Colonic mucosa (tissue), 4 donors: ENCODE measurements around the gene TAOK1. TPM values are rescaled to one million over a fixed set of nuclear protein-coding genes. Genes with fewer than 3 reads are reported as not detected.

ENCODE experiments used
- DNase-seq: peaks from one replicate; pipeline ENCODE4 v3.0.0-alpha.2; 2020
- H3K27ac ChIP-seq: fragments of 200-600 bp; one replicate; pipeline ENCODE4 v1.8.0; 2021
- H3K27me3 ChIP-seq: fragments of 200-600 bp; one replicate; pipeline ENCODE4 v1.8.0; 2021
- H3K36me3 ChIP-seq: fragments of 200-600 bp; one replicate; pipeline ENCODE4 v1.8.0; 2021
- H3K4me1 ChIP-seq: fragments of 200-600 bp; one replicate; pipeline ENCODE4 v1.8.0; 2021; ENCODE audit warnings: mild to moderate bottlenecking
- H3K4me3 ChIP-seq: fragments of 200-600 bp; one replicate; pipeline ENCODE4 v1.8.0; 2021
- H3K9ac ChIP-seq, 2 donors: one replicate each; pipeline ENCODE4 v1.7.0; 2013; ENCODE audit warnings: control low read depth in 2 of 2, low read depth in 2 of 2, low read length in 2 of 2
- H3K9me3 ChIP-seq: fragments of 200-600 bp; one replicate; pipeline ENCODE4 v1.8.0; 2021
- CTCF ChIP-seq: fragments of 200-600 bp; IDR thresholded peaks from one replicate; pipeline ENCODE4 v1.8.0; 2022; ENCODE audit warnings: antibody characterized with exemption, mild to moderate bottlenecking
- intact Hi-C: fragments of 100-400 bp; cut with DNase I; formaldehyde crosslinking; loops from one replicate; pipeline ENCODE4 v1.14.1; 2022
- total RNA-seq, 2 donors: library from RNA; stranded (reverse); fragmentation: NEBNext Ultra II Directional in 1 of 2; extraction: Animal tissue kit (Norgen Biotek cat#: 25700) in 1 of 2; gene quantifications; one replicate each; pipeline ENCODE4 v1.2.1, GENCODE V29; 2021
- donor health status: healthy.
- donor health status: DM: no; HTN: no; CAD: no.
- donor health status: DM: no; HTN: no; CAD: no.

The TAOK1 gene
- total RNA-seq, 2 donors from 2014 or later = 42.1 to 57.1 TPM

GRCh38 chr17:29576214-29577000 is 186.2 kb downstream of the TAOK1 start:
- no peak overlapping the region for H3K27ac ChIP-seq
- H3K9me3 ChIP-seq = no peaks in the 10 kb centered on the region
- H3K36me3 ChIP-seq = peaks cover 6% of the 10 kb centered on the region
- H3K27me3 ChIP-seq = no peaks in the 10 kb centered on the region
- H3K4me3 ChIP-seq = no peak overlapping the region
- no peak for TF ChIP-seq CTCF
- intact Hi-C loops = no loop called here
- H3K4me1 ChIP-seq = peaks cover 4% of the 10 kb centered on the region
- no peak overlapping the region for H3K9ac ChIP-seq
- peak; percentile 17 for DNase-seq

- Histone ChIP-seq H3K4me3 (no peak overlapping the region), H3K9me3 (no peaks in the 10 kb centered on the region), H3K27me3 (no peaks in the 10 kb centered on the region), H3K4me1 (peaks cover 4% of the 10 kb centered on the region), H3K36me3 (peaks cover 6% of the 10 kb centered on the region), H3K27ac (no peak overlapping the region), H3K9ac (no peak overlapping the region)
- no peak for TF ChIP-seq CTCF
- peak; percentile 16 for DNase-seq
- intact Hi-C loops = no loop called here
Measured at GRCh38 chr17:29577001-29577370, 186.8 kb downstream of the TAOK1 start.

- Histone ChIP-seq H3K27me3 (no peaks in the 10 kb centered on the region), H3K4me1 (peaks cover 4% of the 10 kb centered on the region), H3K4me3 (no peak overlapping the region), H3K9me3 (no peaks in the 10 kb centered on the region), H3K27ac (no peak overlapping the region), H3K36me3 (peaks cover 6% of the 10 kb centered on the region), H3K9ac (no peak overlapping the region)
- peak; percentile 16 for DNase-seq
- TF ChIP-seq CTCF = no peak
- intact Hi-C loops = no loop called here
Measured at GRCh38 chr17:29577385-29578211, 187.4 kb downstream of the TAOK1 start.

- intact Hi-C loops = no loop called here
- no peak overlapping the region for H3K9ac ChIP-seq
- no peak for DNase-seq
- H3K27ac ChIP-seq = no peak overlapping the region
- peaks cover 4% of the 10 kb centered on the region for H3K4me1 ChIP-seq
- TF ChIP-seq CTCF = no peak
- no peaks in the 10 kb centered on the region for H3K27me3 ChIP-seq
- peaks cover 6% of the 10 kb centered on the region for H3K36me3 ChIP-seq
- no peak overlapping the region for H3K4me3 ChIP-seq
- no peaks in the 10 kb centered on the region for H3K9me3 ChIP-seq
Measured at GRCh38 chr17:29578626-29579485, 188.7 kb downstream of the TAOK1 start.
